ENCODE measurements around the gene FOXP4. TPM values are rescaled to one million over a fixed set of nuclear protein-coding genes. Genes with fewer than 3 reads are reported as not detected.

The FOXP4 gene
- total and polyA plus RNA-seq, 10 donors: 3.0 to 12.1 (median 6.5) TPM

- WGBS, 5 donors: 89 to 98% (median 96%) methylated on average over 4 of the region's 4 CpGs
- intact Hi-C loops (cut with DNase I; ENCODE audit: low total_unique reads): no loop called here
- H3K36me3 ChIP-seq: no peaks in the 10 kb centered on the region
Observed at GRCh38 chr6:41626022-41626421, 79.8 kb downstream of the FOXP4 start.

GRCh38 chr6:41626917-41627316 is 80.7 kb downstream of the FOXP4 start:
- H3K4me1 ChIP-seq: peaks cover 0 to 6% (median 0%) of the 10 kb centered on the region in 6 donors
- WGBS, 5 donors: 32 to 56% (median 40%) methylated on average over 8 of the region's 8 CpGs
- peaks cover 0 to 48% (median 0%) of the 10 kb centered on the region in 7 donors for H3K27me3 ChIP-seq (replicated peaks in 1 of 7)
- TF ChIP-seq CTCF (IDR thresholded peaks at IDR 0.05 in 8 of 11, conservative IDR thresholded peaks at IDR 0.05 in 3 of 11): no peak
- TF ChIP-seq POLR2AphosphoS5 (IDR thresholded peaks at IDR 0.05): no peak
- no peaks in the 10 kb centered on the region for H3K36me3 ChIP-seq
- H3K27ac ChIP-seq: no peak overlapping the region
- intact Hi-C loops (cut with DNase I; ENCODE audit: low total_unique reads): no loop called here
- H3K9me3 ChIP-seq: peaks cover 0 to 5% (median 4%) of the 10 kb centered on the region in 8 donors
- no peak overlapping the region for H3K4me3 ChIP-seq
- DNase-seq: no peak

More at GRCh38 chr6:41626022-41626421, 79.8 kb downstream of the FOXP4 start:
- Histone ChIP-seq H3K27me3 (replicated peaks in 1 of 7) (peaks cover 0 to 43% (median 0%) of the 10 kb centered on the region in 7 donors), H3K4me3 (no peak overlapping the region), H3K9me3 (peaks cover 0 to 14% (median 10%) of the 10 kb centered on the region in 8 donors), H3K4me1 (peaks cover 0 to 6% (median 0%) of the 10 kb centered on the region in 6 donors), H3K27ac (no peak overlapping the region)
- no peak for DNase-seq
- TF ChIP-seq CTCF (IDR thresholded peaks at IDR 0.05 in 8 of 11, conservative IDR thresholded peaks at IDR 0.05 in 3 of 11) (no peak), POLR2A (IDR thresholded peaks at IDR 0.05) (no peak), POLR2AphosphoS5 (IDR thresholded peaks at IDR 0.05) (no peak)

- H3K36me3 ChIP-seq: no peaks in the 10 kb centered on the region
- TF ChIP-seq POLR2AphosphoS5 (IDR thresholded peaks at IDR 0.05) (no peak), CTCF (IDR thresholded peaks at IDR 0.05 in 8 of 11, conservative IDR thresholded peaks at IDR 0.05 in 3 of 11) (no peak), POLR2A (IDR thresholded peaks at IDR 0.05) (no peak)
- WGBS, 5 donors: 92 to 100% (median 96%) methylated on average over 2 of the region's 2 CpGs
- intact Hi-C loops (cut with DNase I; ENCODE audit: low total_unique reads): no loop called here
- no peaks in the 10 kb centered on the region for H3K9me3 ChIP-seq
- no peak overlapping the region for H3K27ac ChIP-seq
- H3K4me1 ChIP-seq: peaks cover 0 to 6% (median 0%) of the 10 kb centered on the region in 6 donors
- H3K27me3 ChIP-seq (replicated peaks in 1 of 7): peaks cover 0 to 55% (median 0%) of the 10 kb centered on the region in 7 donors
- DNase-seq: no peak
- no peak overlapping the region for H3K4me3 ChIP-seq
Observed at GRCh38 chr6:41629128-41629527, 82.9 kb downstream of the FOXP4 start.

GRCh38 chr6:41630069-41630468 is 83.9 kb downstream of the FOXP4 start:
- H3K27ac ChIP-seq: no peak overlapping the region
- intact Hi-C loops (cut with DNase I; ENCODE audit: low total_unique reads): no loop called here
- 87 to 96% (median 90%) methylated on average over 6 of the region's 6 CpGs for WGBS, 5 donors
- no peak overlapping the region for H3K4me3 ChIP-seq
- no peaks in the 10 kb centered on the region for H3K9me3 ChIP-seq
- TF ChIP-seq POLR2AphosphoS5 (IDR thresholded peaks at IDR 0.05) (no peak), CTCF (IDR thresholded peaks at IDR 0.05 in 8 of 11, conservative IDR thresholded peaks at IDR 0.05 in 3 of 11) (no peak), POLR2A (IDR thresholded peaks at IDR 0.05) (no peak)
- H3K4me1 ChIP-seq: peaks cover 0 to 6% (median 0%) of the 10 kb centered on the region in 6 donors
- DNase-seq: no peak
- peaks cover 0 to 64% (median 0%) of the 10 kb centered on the region in 7 donors for H3K27me3 ChIP-seq (replicated peaks in 1 of 7)
- no peaks in the 10 kb centered on the region for H3K36me3 ChIP-seq

All from spleen (tissue), 11 donors.